H1 (cell line): ENCODE measurements around the gene SLC24A5. TPM values are rescaled to one million over a fixed set of nuclear protein-coding genes. Genes with fewer than 3 reads are reported as not detected.

Experiments used
- CTCF ChIA-PET: fragments of 300-600 bp; sonication (Branson Sonifier 250); formaldehyde crosslinking; loops from one replicate; lab custom pipeline; 2021; ENCODE audit not compliant: partially characterized antibody; lab: Charles Lee
- POLR2A ChIA-PET: fragments of 300-600 bp; sonication (Branson Sonifier 250); formaldehyde crosslinking; loops from one replicate; lab custom pipeline; 2021; ENCODE audit warnings: inconsistent platforms; ENCODE audit not compliant: partially characterized antibody; lab: Charles Lee
- DNase-seq, 2 experiments: peaks; one replicate each; pipeline versions ENCODE4 v3.0.0 to v3.0.0-alpha.2; 2010 to 2022; ENCODE audit warnings: low spot score in 2 of 2, low read depth in 1 of 2, mixed read lengths in 1 of 2
- FAIRE-seq: peaks from 2 replicates; lab custom pipeline; 2011; peaks lifted over from hg19 to GRCh38; lab: Jason Lieb, UNC
- H2AFZ ChIP-seq: 2 replicates; pipeline ENCODE4 v1.8.1; 2012; ENCODE audit warnings: low read length, inconsistent platforms
- H2AK5ac ChIP-seq: 2 replicates; pipeline ENCODE4 v1.6.1; 2013; ENCODE audit warnings: low read depth, low read length
- H2BK120ac ChIP-seq: replicated peaks from 2 replicates; pipeline ENCODE3; 2013; ENCODE audit warnings: low read depth, low read length, inconsistent platforms
- H2BK12ac ChIP-seq: 2 replicates; pipeline ENCODE4 v1.6.1; 2013; ENCODE audit warnings: low read depth, low read length
- H2BK15ac ChIP-seq: 2 replicates; pipeline ENCODE4 v1.6.1; 2013; ENCODE audit warnings: low read length
- H2BK20ac ChIP-seq: 2 replicates; pipeline ENCODE4 v1.6.1; 2013; ENCODE audit warnings: low read length
- H2BK5ac ChIP-seq: 2 replicates; pipeline ENCODE4 v1.6.1; 2013; ENCODE audit warnings: low read depth, low read length
- H3K14ac ChIP-seq: 2 replicates; pipeline ENCODE4 v1.6.1; 2013; ENCODE audit warnings: inconsistent platforms; ENCODE audit not compliant: insufficient read length
- H3K18ac ChIP-seq: 2 replicates; pipeline ENCODE4 v1.6.1; 2013; ENCODE audit warnings: low read length; ENCODE audit errors: extremely low read depth
- H3K23ac ChIP-seq: 2 replicates; pipeline ENCODE4 v1.6.1; 2013; ENCODE audit warnings: inconsistent platforms; ENCODE audit not compliant: insufficient read length
- H3K23me2 ChIP-seq: 2 replicates; pipeline ENCODE4 v1.6.1; 2013; ENCODE audit warnings: low read depth, low read length
- H3K27ac ChIP-seq: 2 replicates; pipeline ENCODE4 v1.6.1; 2011; ENCODE audit warnings: low read depth, low read length, inconsistent platforms
- H3K27me3 ChIP-seq, 4 experiments: replicated peaks in 1 of 4; 1 replicate in 1 of 4; 2 replicates in 3 of 4; pipeline versions ENCODE4 v1.6.1 to v1.8.1; 2011 to 2013; ENCODE audit warnings: low read length in 3 of 4, mild to moderate bottlenecking in 3 of 4, inconsistent platforms in 2 of 4, mixed read lengths in 2 of 4, moderate library complexity in 1 of 4; ENCODE audit not compliant: control insufficient read depth in 3 of 4, insufficient read depth in 3 of 4; ENCODE audit errors: extremely low read depth in 1 of 4
- H3K36me3 ChIP-seq, 4 experiments: 2 replicates each; pipeline versions ENCODE4 v1.6.1 to v1.8.1; 2011 to 2013; ENCODE audit warnings: mild to moderate bottlenecking in 4 of 4, low read length in 3 of 4, moderate library complexity in 2 of 4, control low read depth in 1 of 4, inconsistent platforms in 1 of 4; ENCODE audit not compliant: insufficient read depth in 4 of 4, control insufficient read depth in 2 of 4
- H3K4ac ChIP-seq: replicated peaks from 2 replicates; pipeline ENCODE3; 2013; ENCODE audit warnings: low read length, low read depth, mixed read lengths, inconsistent platforms; ENCODE audit not compliant: insufficient read length
- H3K4me1 ChIP-seq, 4 experiments: replicated peaks in 1 of 4; 1 replicate in 1 of 4; 2 replicates in 3 of 4; pipeline versions ENCODE4 v1.6.1 to v1.8.1; 2011 to 2013; ENCODE audit warnings: low read length in 3 of 4, inconsistent platforms in 2 of 4, mixed read lengths in 1 of 4; ENCODE audit not compliant: insufficient read depth in 4 of 4, control insufficient read depth in 3 of 4
- H3K4me2 ChIP-seq, 2 experiments: 2 replicates each; pipeline versions ENCODE4 v1.6.1 to v1.8.1; 2011 to 2013; ENCODE audit warnings: low read depth in 2 of 2, low read length in 2 of 2, control low read depth in 1 of 2, inconsistent platforms in 1 of 2, mild to moderate bottlenecking in 1 of 2; ENCODE audit not compliant: insufficient read depth in 1 of 2
- H3K4me3 ChIP-seq, 4 experiments: fragments of 200-600, 300-600 bp in 1 of 4; sonication (generic), shearing (Covaris generic), sonication (Bioruptor Twin) in 1 of 4; 2 replicates each; pipeline versions ENCODE4 v1.5.1 to v1.8.1; 2011 to 2016; ENCODE audit warnings: low read length in 4 of 4, low read depth in 3 of 4, control low read depth in 2 of 4, inconsistent platforms in 2 of 4, mild to moderate bottlenecking in 2 of 4, mixed read lengths in 1 of 4, moderate library complexity in 1 of 4; ENCODE audit not compliant: insufficient read depth in 2 of 4; ENCODE audit errors: extremely low read depth in 1 of 4
- H3K56ac ChIP-seq: replicated peaks from 2 replicates; pipeline ENCODE3; 2013; ENCODE audit warnings: low read depth, mild to moderate bottlenecking, mixed read lengths, low read length, inconsistent platforms; ENCODE audit not compliant: insufficient read length
- H3K79me1 ChIP-seq: 2 replicates; pipeline ENCODE4 v1.6.1; 2013; ENCODE audit warnings: low read depth, low read length, control low read depth
- H3K79me2 ChIP-seq, 2 experiments: 2 replicates each; pipeline versions ENCODE4 v1.6.1 to v1.8.1; 2012 to 2013; ENCODE audit warnings: low read length in 2 of 2, mild to moderate bottlenecking in 2 of 2, inconsistent platforms in 1 of 2; ENCODE audit not compliant: insufficient read depth in 2 of 2, control insufficient read depth in 1 of 2
- H3K9ac ChIP-seq, 4 experiments: replicated peaks in 1 of 4; 1 replicate in 1 of 4; 2 replicates in 3 of 4; pipeline versions ENCODE4 v1.6.1 to v1.8.1; 2011 to 2013; ENCODE audit warnings: low read depth in 3 of 4, low read length in 3 of 4, control low read depth in 2 of 4, mild to moderate bottlenecking in 2 of 4, moderate library complexity in 2 of 4, inconsistent platforms in 1 of 4; ENCODE audit errors: extremely low read depth in 1 of 4
- H3K9me3 ChIP-seq, 2 experiments: 2 replicates each; pipeline versions ENCODE4 v1.6.1 to v1.8.1; 2012 to 2013; ENCODE audit warnings: mild to moderate bottlenecking in 2 of 2, moderate library complexity in 2 of 2, control low read depth in 1 of 2, inconsistent platforms in 1 of 2, low read depth in 1 of 2, low read length in 1 of 2, mixed read lengths in 1 of 2; ENCODE audit not compliant: insufficient read depth in 2 of 2
- H4K20me1 ChIP-seq, 2 experiments: replicated peaks in 1 of 2; 2 replicates each; pipeline versions ENCODE3 to v1.8.1; 2011 to 2013; ENCODE audit warnings: inconsistent platforms in 2 of 2, low read length in 2 of 2, mild to moderate bottlenecking in 1 of 2; ENCODE audit not compliant: insufficient read depth in 2 of 2, control insufficient read depth in 1 of 2
- H4K5ac ChIP-seq: 2 replicates; pipeline ENCODE4 v1.6.1; 2013; ENCODE audit warnings: low read length, low read depth, mixed read lengths, inconsistent platforms; ENCODE audit not compliant: insufficient read length
- H4K8ac ChIP-seq: 2 replicates; pipeline ENCODE4 v1.8.0; 2013; ENCODE audit warnings: mild to moderate bottlenecking, moderate library complexity, low read length, inconsistent platforms; ENCODE audit not compliant: insufficient read depth; ENCODE audit errors: extremely low read depth
- H4K91ac ChIP-seq: replicated peaks from 2 replicates; pipeline ENCODE3; 2013; ENCODE audit warnings: low read length, mixed read lengths, inconsistent platforms; ENCODE audit not compliant: insufficient read length
- ASH2L ChIP-seq: fragments of 200-600, 300-600 bp; sonication (generic); IDR thresholded peaks from one replicate; pipeline ENCODE4 v1.7.1; 2017; ENCODE audit warnings: low read length
- CREB1 ChIP-seq: IDR thresholded peaks from 2 replicates; pipeline ENCODE4 v1.6.1; 2012; ENCODE audit warnings: inconsistent platforms
- CTBP2 ChIP-seq: IDR thresholded peaks from 2 replicates; pipeline ENCODE4 v1.7.0; 2011; ENCODE audit warnings: borderline replicate concordance, mild to moderate bottlenecking, moderate library complexity, mixed read lengths, low read length; ENCODE audit not compliant: insufficient read depth, insufficient read length
- GABPA ChIP-seq: IDR thresholded peaks from 2 replicates; pipeline ENCODE4 v1.6.1; 2011; ENCODE audit warnings: mild to moderate bottlenecking, low read length, moderate library complexity, borderline replicate concordance; ENCODE audit not compliant: insufficient read depth
- GTF2F1 ChIP-seq: IDR thresholded peaks from 2 replicates; pipeline ENCODE4 v1.6.1; 2012; ENCODE audit warnings: low read depth, low read length, improper control_type of control experiment, borderline replicate concordance
- JUN ChIP-seq: IDR thresholded peaks from 2 replicates; pipeline ENCODE4 v1.6.1; 2011; ENCODE audit warnings: low read depth, mild to moderate bottlenecking, improper control_type of control experiment, low read length
- PHF8 ChIP-seq: fragments of 200-600 bp; sonication (generic); conservative IDR thresholded peaks from 2 replicates; pipeline ENCODE4 v1.7.1; 2012; ENCODE audit warnings: low read depth, mild to moderate bottlenecking, inconsistent platforms, low read length, moderate library complexity
- POLR2A ChIP-seq, 2 experiments: IDR thresholded peaks; 1 replicate in 1 of 2; 2 replicates in 1 of 2; pipeline ENCODE4 v1.6.1; 2011; ENCODE audit warnings: low read depth in 2 of 2, low read length in 2 of 2, mild to moderate bottlenecking in 2 of 2; ENCODE audit errors: control extremely low read depth in 1 of 2
- RAD21 ChIP-seq, 2 experiments: IDR thresholded peaks in 1 of 2; conservative IDR thresholded peaks in 1 of 2; 2 replicates each; pipeline ENCODE4 v1.6.1; 2011; ENCODE audit warnings: low read depth in 2 of 2, low read length in 2 of 2, improper control_type of control experiment in 1 of 2, inconsistent platforms in 1 of 2, mild to moderate bottlenecking in 1 of 2, moderate library complexity in 1 of 2
- RXRA ChIP-seq: IDR thresholded peaks from 2 replicates; pipeline ENCODE4 v1.6.1; 2011; ENCODE audit warnings: low read depth, mild to moderate bottlenecking, low read length, moderate library complexity; ENCODE audit not compliant: insufficient read depth
- SAP30 ChIP-seq: fragments of 300-600 bp; sonication (generic); IDR thresholded peaks from 2 replicates; pipeline ENCODE4 v1.7.1; 2012; ENCODE audit warnings: low read length, moderate library complexity, mild to moderate bottlenecking, inconsistent platforms; ENCODE audit not compliant: insufficient read depth, insufficient replicate concordance
- TAF1 ChIP-seq: IDR thresholded peaks from 2 replicates; pipeline ENCODE4 v1.6.1; 2011; ENCODE audit warnings: mild to moderate bottlenecking, low read depth, low read length
- TAF7 ChIP-seq: optimal IDR thresholded peaks from 2 replicates; pipeline ENCODE3; 2011; ENCODE audit warnings: low read depth, mild to moderate bottlenecking, inconsistent platforms, low read length, moderate library complexity, borderline replicate concordance
- TCF12 ChIP-seq: IDR thresholded peaks from 2 replicates; pipeline ENCODE4 v1.6.1; 2011; ENCODE audit warnings: low read depth, mild to moderate bottlenecking, low read length
- TEAD4 ChIP-seq: IDR thresholded peaks from 2 replicates; pipeline ENCODE4 v1.6.1; 2012; ENCODE audit warnings: low read depth, low read length, inconsistent platforms, mixed read lengths
- WGBS, 2 experiments: shearing (Covaris generic) in 1 of 2; methylation state at CpG; one replicate each; pipeline versions ENCODE4 v1.1.6 to v1.1.7; 2013 to 2015; ENCODE audit warnings: low lambda C conversion rate in 2 of 2, mixed read lengths in 2 of 2, inconsistent platforms in 1 of 2, low coverage in 1 of 2, missing lambda C conversion rate in 1 of 2; ENCODE audit not compliant: insufficient replicate concordance in 2 of 2, insufficient coverage in 1 of 2, insufficient read length in 1 of 2; ENCODE audit errors: extremely low coverage in 1 of 2, missing lambda C conversion rate in 1 of 2; 5-methylcytosine and 5-hydroxymethylcytosine counted together
- polyA plus RNA-seq, 7 experiments: library from polyadenylated mRNA; depleted of rRNA in 3 of 7; stranded (reverse) in 5 of 7; unstranded in 2 of 7; fragments of >200 nt in 5 of 7; fragments of 200-250 nt in 2 of 7; gene quantifications; 1 replicate in 5 of 7; 2 replicates in 1 of 7; 4 replicates in 1 of 7; pipeline versions ENCODE4 v1.2.1 to v1.2.3, GENCODE V29; 2011 to 2013; ENCODE audit warnings: missing spikeins in 2 of 7, mixed read lengths in 2 of 7
- total RNA-seq: library from RNA; stranded (reverse); fragmentation: NEBNext Ultra II Directional; extraction: Animal tissue kit (Norgen Biotek cat#: 25700); gene quantifications from 2 replicates; pipeline ENCODE4 v1.2.1, GENCODE V29; 2021

The SLC24A5 gene
- total and polyA plus RNA-seq, 2 of the 8 experiments (the other 6 are each of a cell fraction or from before 2014, with no cell fraction given), result not detected

GRCh38 chr15:48086133-48086532, 34.7 kb upstream of the SLC24A5 start:
- DNase-seq, result no peak
- no peak for TF ChIP-seq PHF8
- no peak for TF ChIP-seq CTBP2
- no peak for TF ChIP-seq JUN
- TF ChIP-seq RAD21 (IDR thresholded peaks at IDR 0.05 in 1 of 2, conservative IDR thresholded peaks at IDR 0.05 in 1 of 2; ENCODE audit: low read depth in 2 of 2, low read length in 2 of 2), result no peak
- no peak for TF ChIP-seq CREB1
- TF ChIP-seq POLR2A (IDR thresholded peaks at IDR 0.05; ENCODE audit: control extremely low read depth in 1 of 2, low read depth in 2 of 2, low read length in 2 of 2), result no peak
- no peak for TF ChIP-seq RXRA
- no peak for TF ChIP-seq GABPA
- TF ChIP-seq TAF1, result no peak
- TF ChIP-seq GTF2F1, result no peak
- no peak for TF ChIP-seq TCF12
- TF ChIP-seq SAP30, result no peak
- TF ChIP-seq TAF7, result no peak
- no peak for TF ChIP-seq ASH2L
- no peak for TF ChIP-seq TEAD4

More at GRCh38 chr15:48086133-48086532, 34.7 kb upstream of the SLC24A5 start:
- Histone ChIP-seq H3K9ac (no peak overlapping the region; a peak in 1 of 7 replicates), H3K9me3 (peaks cover 14 to 15% of the 10 kb centered on the region in 2 experiments; a peak in 3 of 4 replicates), H3K27me3 (no peaks in the 10 kb centered on the region), H3K23me2 (no peaks in the 10 kb centered on the region), H2BK120ac (no peak overlapping the region), H4K91ac (no peak overlapping the region), H3K18ac (no peak overlapping the region), H3K36me3 (no peaks in the 10 kb centered on the region), H3K79me2 (no peaks in the 10 kb centered on the region), H3K4me2 (no peak overlapping the region), H2BK12ac (no peak overlapping the region), H3K14ac (no peak overlapping the region), H3K27ac (no peak overlapping the region), H3K4ac (no peak overlapping the region), H3K4me1 (no peaks in the 10 kb centered on the region), H4K5ac (no peak overlapping the region), H2BK5ac (no peak overlapping the region), H2AK5ac (no peak overlapping the region), H3K4me3 (no peak overlapping the region), H4K8ac (no peak overlapping the region), H3K23ac (no peak overlapping the region), H2AFZ (no peak overlapping the region), H3K56ac (no peak overlapping the region), H4K20me1 (no peaks in the 10 kb centered on the region), H2BK15ac (no peak overlapping the region), H3K79me1 (no peaks in the 10 kb centered on the region), H2BK20ac (no peak overlapping the region)
- 90% methylated on average over 5 of the region's 5 CpGs; no CpG with 5 or more reads in 1 of the 2 experiments for WGBS, 2 experiments
- ChIA-PET POLR2A (no interaction called here), CTCF (interaction anchor here (1.2 to 4.2 kb wide), 19 partner anchors 8 to 890 kb away, joined by 3 to 44 read pairs (median 7); no protein-coding TSS in a partner anchor)
- FAIRE-seq, result no peak
